WI38 (cell line): ENCODE data around the gene ZNF407.

Experiments
- H3K4me3 ChIP-seq: 2 replicates; pipeline ENCODE4 v1.5.1; 2011; ENCODE audit warnings: low read depth, mild to moderate bottlenecking, control low read depth, low read length
- CTCF ChIP-seq: IDR thresholded peaks from 2 replicates; pipeline ENCODE4 v1.5.1; 2012; ENCODE audit warnings: low read depth, mild to moderate bottlenecking, control low read depth, low read length

ZNF407 gene

GRCh38 chr18:74724186-74724585 lies 126.5 kb downstream of the ZNF407 start:
- no peak for TF ChIP-seq CTCF
- H3K4me3 ChIP-seq = no peak overlapping the region

GRCh38 chr18:74725690-74726089 lies 128.0 kb downstream of the ZNF407 start:
- no peak for TF ChIP-seq CTCF
- H3K4me3 ChIP-seq = no peak overlapping the region

GRCh38 chr18:74728586-74728985 lies 130.9 kb downstream of the ZNF407 start:
- no peak for TF ChIP-seq CTCF
- no peak overlapping the region for H3K4me3 ChIP-seq

- TF ChIP-seq CTCF = no peak
- no peak overlapping the region for H3K4me3 ChIP-seq
Measured at GRCh38 chr18:74731097-74731496, 133.4 kb downstream of the ZNF407 start.

GRCh38 chr18:74732380-74732779 lies 134.7 kb downstream of the ZNF407 start:
- H3K4me3 ChIP-seq = no peak overlapping the region
- no peak for TF ChIP-seq CTCF

GRCh38 chr18:74733598-74733997 lies 135.9 kb downstream of the ZNF407 start:
- no peak for TF ChIP-seq CTCF
- no peak overlapping the region for H3K4me3 ChIP-seq

GRCh38 chr18:74734013-74734444 lies 136.4 kb downstream of the ZNF407 start:
- no peak overlapping the region for H3K4me3 ChIP-seq
- no peak for TF ChIP-seq CTCF
